DND-41 (cell line): Measurements from ENCODE around the gene DYRK1A.

Source experiments
- EZH2 ChIP-seq: IDR thresholded peaks from 3 replicates; pipeline ENCODE4 v1.6.1; 2012; ENCODE audit warnings: borderline replicate concordance, low read depth, mild to moderate bottlenecking, moderate library complexity, low read length, inconsistent platforms; ENCODE audit not compliant: severe bottlenecking
- TF ChIP-seq, protein P1 (sequence below): IDR thresholded peaks from 2 replicates; pipeline ENCODE4 v1.5.1; 2012; ENCODE audit warnings: borderline replicate concordance, low read length, moderate library complexity, mild to moderate bottlenecking; ENCODE audit not compliant: poor library complexity, severe bottlenecking; ENCODE audit errors: extremely low read depth

DNA sequence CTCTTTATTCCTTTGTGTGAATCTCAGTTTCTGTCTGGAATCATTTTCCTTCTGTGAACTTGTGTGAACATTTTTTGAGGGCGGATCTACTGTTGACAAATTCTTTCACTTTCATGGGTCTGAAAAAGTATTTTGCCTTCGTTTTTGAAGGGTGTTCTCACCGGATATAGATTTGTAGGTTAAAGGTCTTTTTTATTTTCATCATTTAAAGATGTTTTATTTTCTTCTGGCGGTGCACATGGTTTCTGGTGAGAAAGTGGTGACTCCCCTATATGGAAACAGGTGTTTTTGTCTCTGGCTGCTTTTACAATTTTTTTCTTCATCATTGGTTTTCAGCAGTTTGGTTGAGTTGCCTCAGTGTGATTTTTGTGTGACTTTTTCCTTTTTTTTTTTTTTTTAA lies 94.9 kb downstream of the DYRK1A start:
- TF ChIP-seq, protein P1, sequence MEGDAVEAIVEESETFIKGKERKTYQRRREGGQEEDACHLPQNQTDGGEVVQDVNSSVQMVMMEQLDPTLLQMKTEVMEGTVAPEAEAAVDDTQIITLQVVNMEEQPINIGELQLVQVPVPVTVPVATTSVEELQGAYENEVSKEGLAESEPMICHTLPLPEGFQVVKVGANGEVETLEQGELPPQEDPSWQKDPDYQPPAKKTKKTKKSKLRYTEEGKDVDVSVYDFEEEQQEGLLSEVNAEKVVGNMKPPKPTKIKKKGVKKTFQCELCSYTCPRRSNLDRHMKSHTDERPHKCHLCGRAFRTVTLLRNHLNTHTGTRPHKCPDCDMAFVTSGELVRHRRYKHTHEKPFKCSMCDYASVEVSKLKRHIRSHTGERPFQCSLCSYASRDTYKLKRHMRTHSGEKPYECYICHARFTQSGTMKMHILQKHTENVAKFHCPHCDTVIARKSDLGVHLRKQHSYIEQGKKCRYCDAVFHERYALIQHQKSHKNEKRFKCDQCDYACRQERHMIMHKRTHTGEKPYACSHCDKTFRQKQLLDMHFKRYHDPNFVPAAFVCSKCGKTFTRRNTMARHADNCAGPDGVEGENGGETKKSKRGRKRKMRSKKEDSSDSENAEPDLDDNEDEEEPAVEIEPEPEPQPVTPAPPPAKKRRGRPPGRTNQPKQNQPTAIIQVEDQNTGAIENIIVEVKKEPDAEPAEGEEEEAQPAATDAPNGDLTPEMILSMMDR, result no peak
- TF ChIP-seq EZH2, result no peak
